OCI-LY1 (cell line): Measurements from ENCODE around the gene SUSD6.

Experiments used
- EZH2 ChIP-seq: fragments of 200-600 bp; sonication (generic), shearing (Covaris generic); IDR thresholded peaks from 2 replicates; pipeline ENCODE4 v1.8.0; 2017; ENCODE audit warnings: borderline replicate concordance, mixed run types, mild to moderate bottlenecking, antibody characterized with exemption, low read length, moderate library complexity, mixed read lengths
- TF ChIP-seq, protein P1 (sequence below): fragments of 200-600 bp; sonication (generic), shearing (Covaris generic); IDR thresholded peaks from 2 replicates; pipeline ENCODE4 v1.5.1; 2017; ENCODE audit warnings: mild to moderate bottlenecking, antibody characterized with exemption, low read length, moderate library complexity, mixed read lengths

DNA sequence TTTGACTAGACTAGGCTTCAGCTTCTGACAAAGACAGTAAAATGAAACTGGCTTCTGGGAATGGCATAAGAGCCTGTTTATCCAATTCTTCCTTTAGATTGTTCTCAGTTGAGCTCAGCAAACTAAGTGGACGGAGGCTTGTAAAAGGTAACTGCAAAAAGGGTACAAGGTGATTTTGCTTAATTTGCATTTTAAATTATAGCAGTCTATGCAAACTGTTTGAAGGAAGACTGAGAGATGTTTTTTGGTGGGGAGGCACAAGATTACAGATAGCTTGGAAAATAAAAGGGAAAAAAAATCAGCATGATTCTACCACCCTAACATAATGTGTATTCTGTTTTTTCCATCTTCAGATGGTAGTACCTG, 5.0 kb downstream of the SUSD6 start:
- TF ChIP-seq, protein P1, sequence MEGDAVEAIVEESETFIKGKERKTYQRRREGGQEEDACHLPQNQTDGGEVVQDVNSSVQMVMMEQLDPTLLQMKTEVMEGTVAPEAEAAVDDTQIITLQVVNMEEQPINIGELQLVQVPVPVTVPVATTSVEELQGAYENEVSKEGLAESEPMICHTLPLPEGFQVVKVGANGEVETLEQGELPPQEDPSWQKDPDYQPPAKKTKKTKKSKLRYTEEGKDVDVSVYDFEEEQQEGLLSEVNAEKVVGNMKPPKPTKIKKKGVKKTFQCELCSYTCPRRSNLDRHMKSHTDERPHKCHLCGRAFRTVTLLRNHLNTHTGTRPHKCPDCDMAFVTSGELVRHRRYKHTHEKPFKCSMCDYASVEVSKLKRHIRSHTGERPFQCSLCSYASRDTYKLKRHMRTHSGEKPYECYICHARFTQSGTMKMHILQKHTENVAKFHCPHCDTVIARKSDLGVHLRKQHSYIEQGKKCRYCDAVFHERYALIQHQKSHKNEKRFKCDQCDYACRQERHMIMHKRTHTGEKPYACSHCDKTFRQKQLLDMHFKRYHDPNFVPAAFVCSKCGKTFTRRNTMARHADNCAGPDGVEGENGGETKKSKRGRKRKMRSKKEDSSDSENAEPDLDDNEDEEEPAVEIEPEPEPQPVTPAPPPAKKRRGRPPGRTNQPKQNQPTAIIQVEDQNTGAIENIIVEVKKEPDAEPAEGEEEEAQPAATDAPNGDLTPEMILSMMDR = no peak
- TF ChIP-seq EZH2 = no peak
